GM15510 (cell line): Measurements from ENCODE around the gene CFAP46.

Experiments
- POLR2A ChIP-seq: IDR thresholded peaks from 3 replicates; pipeline ENCODE4 v1.6.1; 2011; ENCODE audit warnings: borderline replicate concordance; ENCODE audit not compliant: insufficient read length; ENCODE audit errors: extremely low read depth

The CFAP46 gene

GRCh38 chr10:132785723-132786475 is 156.5 kb downstream of the CFAP46 start, which contains the start of gene NKX6-2:
Gene NKX6-2, minus strand, starts transcription at chr10:132786147. Its CDS starts 199 bp downstream, at chr10:132785948.
- TF ChIP-seq POLR2A: no peak

GRCh38 chr10:132784866-132785722 is 157.3 kb downstream of the CFAP46 start:
- TF ChIP-seq POLR2A: no peak

GRCh38 chr10:132783940-132784865 is 158.2 kb downstream of the CFAP46 start:
- no peak for TF ChIP-seq POLR2A

DNA sequence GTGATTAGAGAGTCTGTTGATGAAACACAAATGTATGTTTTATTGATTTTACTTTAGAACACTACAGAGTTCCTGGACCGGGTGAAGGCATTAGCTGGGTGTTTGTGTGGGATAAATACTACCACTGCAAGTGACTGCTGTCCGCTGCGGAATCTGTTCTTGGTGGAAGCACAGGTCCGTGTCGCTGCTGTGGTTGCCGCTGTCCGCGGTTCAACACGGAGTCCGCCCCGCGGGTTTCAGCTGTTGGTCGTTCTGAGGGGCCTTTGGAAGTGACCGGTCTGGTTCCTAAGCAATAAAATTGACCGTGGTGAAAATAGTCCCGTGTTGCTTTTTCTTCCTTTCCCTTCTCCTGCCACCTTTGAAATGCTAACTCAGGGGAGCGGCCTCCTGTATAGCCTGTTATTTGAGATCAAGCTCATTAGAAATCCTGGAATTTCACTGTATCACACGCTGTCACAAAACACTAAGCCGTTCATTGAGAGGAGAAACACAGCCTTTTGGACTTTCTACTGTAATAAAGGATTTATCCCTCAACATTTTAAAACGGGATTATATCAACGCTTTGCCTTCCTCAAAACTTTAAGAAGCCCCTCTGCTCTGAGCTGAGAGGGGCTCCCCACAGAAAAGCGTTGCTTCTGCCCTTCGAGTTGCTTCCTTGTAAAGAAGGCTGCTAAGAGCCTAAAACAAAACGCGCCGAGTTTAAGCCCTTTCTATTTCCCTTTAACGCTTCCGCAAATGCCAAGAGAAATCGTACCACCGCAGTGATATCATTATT is 159.0 kb downstream of the CFAP46 start:
- TF ChIP-seq POLR2A: no peak

DNA sequence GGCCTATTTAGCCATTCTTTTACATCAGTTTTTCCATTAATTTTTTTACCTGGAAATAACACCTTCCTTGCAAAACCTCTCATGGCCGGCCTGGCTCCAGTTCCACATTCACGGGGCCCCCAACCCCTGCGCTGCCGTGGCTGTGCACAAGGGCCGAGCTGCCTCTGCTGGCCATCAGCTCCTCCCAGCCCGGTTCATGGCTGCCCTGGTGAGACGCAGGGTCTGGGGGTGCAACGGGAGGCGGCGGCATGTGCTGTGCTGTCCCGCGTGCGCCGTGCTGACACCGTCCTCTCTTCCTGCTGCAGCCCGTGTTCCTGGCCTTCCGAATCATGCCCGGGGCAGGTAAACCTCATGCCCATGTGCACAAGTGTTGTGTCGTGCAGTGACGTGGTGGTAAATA is 160.8 kb downstream of the CFAP46 start:
- no peak for TF ChIP-seq POLR2A

GRCh38 chr10:132780356-132780755 is 162.0 kb downstream of the CFAP46 start:
- TF ChIP-seq POLR2A: no peak

- no peak for TF ChIP-seq POLR2A
Observed at GRCh38 chr10:132779549-132780294, 162.6 kb downstream of the CFAP46 start.

DNA sequence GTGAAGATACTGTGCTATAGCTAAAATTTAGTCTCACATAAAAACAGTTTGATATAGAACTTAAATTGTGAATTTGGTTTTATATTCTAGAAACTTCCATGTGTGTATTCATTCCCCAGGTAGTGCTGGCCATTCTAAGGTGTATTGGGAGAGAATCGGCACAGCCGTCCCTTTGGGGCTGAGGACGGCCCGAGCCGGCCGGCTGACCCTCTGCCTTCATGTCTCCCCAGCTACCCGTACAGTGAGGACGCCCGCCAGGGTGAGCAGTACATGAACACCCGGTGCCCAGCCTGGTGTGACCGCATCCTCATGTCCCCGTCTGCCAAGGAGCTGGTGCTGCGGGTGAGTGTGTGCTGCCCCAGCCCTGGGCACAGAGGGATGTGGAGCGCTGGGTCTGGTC is 164.9 kb downstream of the CFAP46 start:
- no peak for TF ChIP-seq POLR2A

DNA sequence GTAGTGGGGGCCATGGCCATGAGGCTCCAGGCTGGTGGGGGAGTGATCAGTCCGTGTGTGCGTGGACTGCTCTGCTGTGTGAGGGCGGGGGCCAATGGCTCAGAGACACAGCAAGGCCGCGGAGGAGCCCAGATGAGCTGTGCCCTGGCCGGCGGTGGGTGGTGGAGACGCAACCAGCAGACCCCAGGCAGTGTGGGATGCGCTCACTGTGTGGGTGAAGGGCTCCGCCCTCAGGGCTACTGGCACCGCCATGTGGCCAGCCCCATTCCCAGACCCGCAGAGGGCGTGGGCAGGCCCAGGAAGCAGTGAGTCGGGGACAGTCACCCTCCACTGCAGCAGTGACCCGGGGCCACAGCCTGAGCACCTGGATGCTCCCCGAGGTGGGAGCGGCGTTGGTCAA is 165.5 kb downstream of the CFAP46 start:
- TF ChIP-seq POLR2A: no peak

GRCh38 chr10:132776186-132776585 is 166.2 kb downstream of the CFAP46 start:
- TF ChIP-seq POLR2A: no peak

DNA sequence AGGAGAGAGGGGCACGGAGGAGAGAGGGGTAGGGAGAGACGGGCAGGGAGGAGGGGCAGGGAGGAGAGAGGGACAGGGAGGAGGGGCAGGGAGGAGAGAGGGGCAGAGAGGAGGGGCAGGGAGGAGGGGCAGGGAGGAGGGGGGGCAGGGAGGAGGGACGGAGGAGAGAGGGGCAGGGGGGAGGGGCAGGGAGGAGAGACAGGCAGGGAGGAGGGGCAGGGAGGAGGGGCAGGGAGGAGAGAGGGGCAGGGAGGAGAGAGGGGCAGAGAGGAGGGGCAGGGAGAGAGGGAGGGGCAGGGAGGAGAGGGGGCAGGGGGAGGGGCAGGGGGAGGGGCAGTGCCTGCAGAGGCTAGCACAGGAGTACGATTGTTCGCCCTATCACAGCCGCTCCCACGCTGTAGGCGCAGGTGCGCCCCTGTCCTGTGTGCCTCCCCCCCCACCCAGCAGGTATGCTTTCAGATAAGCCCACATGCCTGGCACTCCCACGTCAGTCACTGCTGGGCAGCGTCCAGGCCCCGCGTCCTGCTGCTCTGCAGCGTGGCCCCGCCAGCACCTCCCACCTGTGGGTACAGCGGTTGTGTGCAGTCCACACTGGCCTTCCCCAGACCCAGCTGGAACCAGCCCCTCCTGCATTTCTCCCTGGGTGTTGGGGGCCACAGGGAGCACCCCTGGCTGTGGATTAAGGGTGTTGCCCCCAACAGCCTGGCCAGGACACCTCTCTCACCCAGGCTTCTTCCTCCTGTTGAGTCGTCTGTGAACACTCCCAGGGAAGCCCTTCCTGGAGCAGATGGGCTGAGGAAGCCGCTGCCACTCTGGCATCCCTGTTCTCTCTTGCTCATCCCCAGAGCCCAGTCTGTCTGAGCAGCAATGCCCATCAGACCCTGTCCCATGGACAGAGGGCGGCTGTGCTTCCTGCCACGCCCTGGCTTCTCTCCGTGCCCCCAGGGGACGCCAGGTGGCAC is 167.2 kb downstream of the CFAP46 start:
- TF ChIP-seq POLR2A: no peak
